Neural progenitor cell (in vitro differentiated cells): ENCODE results near the gene SLC43A1.

Experiments used
- EZH2 ChIP-seq: fragments of 200-600 bp; sonication (generic); IDR thresholded peaks from 2 replicates; pipeline ENCODE4 v1.6.1; 2017; ENCODE audit warnings: antibody characterized with exemption, mild to moderate bottlenecking, moderate library complexity
- EZH2phosphoT487 ChIP-seq: fragments of 200-600 bp; sonication (generic); IDR thresholded peaks from 2 replicates; pipeline ENCODE4 v1.6.1; 2017; ENCODE audit warnings: antibody characterized with exemption
- TF ChIP-seq, protein P1 (sequence below): fragments of 200-600 bp; sonication (generic); IDR thresholded peaks from 2 replicates; pipeline ENCODE4 v1.5.1; 2017; ENCODE audit warnings: antibody characterized with exemption, mild to moderate bottlenecking

DNA sequence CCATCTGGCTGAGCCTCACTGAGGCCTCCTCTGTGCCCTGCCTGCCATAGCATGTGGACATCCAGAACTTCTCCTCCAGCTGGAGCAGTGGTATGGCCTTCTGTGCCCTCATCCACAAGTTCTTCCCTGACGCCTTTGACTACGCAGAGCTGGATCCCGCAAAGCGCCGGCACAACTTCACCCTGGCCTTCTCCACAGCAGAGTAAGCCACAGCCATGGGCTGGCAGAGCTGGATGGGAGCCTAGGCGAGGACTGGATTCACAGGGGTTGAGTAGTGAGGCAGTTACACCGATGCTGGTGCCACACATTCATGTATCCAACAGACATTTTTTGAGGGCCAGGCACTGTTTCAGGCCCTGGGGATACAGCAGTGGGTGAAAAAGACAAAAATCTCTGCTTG, 30.9 kb upstream of the SLC43A1 start:
- TF ChIP-seq, protein P1, sequence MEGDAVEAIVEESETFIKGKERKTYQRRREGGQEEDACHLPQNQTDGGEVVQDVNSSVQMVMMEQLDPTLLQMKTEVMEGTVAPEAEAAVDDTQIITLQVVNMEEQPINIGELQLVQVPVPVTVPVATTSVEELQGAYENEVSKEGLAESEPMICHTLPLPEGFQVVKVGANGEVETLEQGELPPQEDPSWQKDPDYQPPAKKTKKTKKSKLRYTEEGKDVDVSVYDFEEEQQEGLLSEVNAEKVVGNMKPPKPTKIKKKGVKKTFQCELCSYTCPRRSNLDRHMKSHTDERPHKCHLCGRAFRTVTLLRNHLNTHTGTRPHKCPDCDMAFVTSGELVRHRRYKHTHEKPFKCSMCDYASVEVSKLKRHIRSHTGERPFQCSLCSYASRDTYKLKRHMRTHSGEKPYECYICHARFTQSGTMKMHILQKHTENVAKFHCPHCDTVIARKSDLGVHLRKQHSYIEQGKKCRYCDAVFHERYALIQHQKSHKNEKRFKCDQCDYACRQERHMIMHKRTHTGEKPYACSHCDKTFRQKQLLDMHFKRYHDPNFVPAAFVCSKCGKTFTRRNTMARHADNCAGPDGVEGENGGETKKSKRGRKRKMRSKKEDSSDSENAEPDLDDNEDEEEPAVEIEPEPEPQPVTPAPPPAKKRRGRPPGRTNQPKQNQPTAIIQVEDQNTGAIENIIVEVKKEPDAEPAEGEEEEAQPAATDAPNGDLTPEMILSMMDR, result no peak
- no peak for TF ChIP-seq EZH2phosphoT487
- TF ChIP-seq EZH2, result no peak
